PC-3 (cell line): ENCODE results near the gene NIPAL3.
"Not testable (repeated sequence)": the region's sequence is repeated elsewhere in the genome, so short reads cannot be mapped to it uniquely, and the experiment has no call there.

Experiments
- EZH2 ChIP-seq: fragments of 300-600 bp; sonication (generic); IDR thresholded peaks from one replicate; pipeline ENCODE4 v1.6.1; 2017; ENCODE audit warnings: antibody characterized with exemption, mild to moderate bottlenecking, low read length; ENCODE audit not compliant: unreplicated experiment
- EZH2phosphoT487 ChIP-seq: fragments of 300-600 bp; sonication (generic); IDR thresholded peaks from 2 replicates; pipeline ENCODE4 v1.6.1; 2018; ENCODE audit warnings: mild to moderate bottlenecking, antibody characterized with exemption, low read length, borderline replicate concordance
- TF ChIP-seq, protein P1 (sequence below): fragments of 300-600 bp; sonication (generic); conservative IDR thresholded peaks from 2 replicates; pipeline ENCODE4 v1.5.1; 2017; ENCODE audit warnings: antibody characterized with exemption, low read depth, mild to moderate bottlenecking, low read length

GRCh38 chr1:24515671-24516209, 100.1 kb downstream of the NIPAL3 start:
- TF ChIP-seq, protein P1, sequence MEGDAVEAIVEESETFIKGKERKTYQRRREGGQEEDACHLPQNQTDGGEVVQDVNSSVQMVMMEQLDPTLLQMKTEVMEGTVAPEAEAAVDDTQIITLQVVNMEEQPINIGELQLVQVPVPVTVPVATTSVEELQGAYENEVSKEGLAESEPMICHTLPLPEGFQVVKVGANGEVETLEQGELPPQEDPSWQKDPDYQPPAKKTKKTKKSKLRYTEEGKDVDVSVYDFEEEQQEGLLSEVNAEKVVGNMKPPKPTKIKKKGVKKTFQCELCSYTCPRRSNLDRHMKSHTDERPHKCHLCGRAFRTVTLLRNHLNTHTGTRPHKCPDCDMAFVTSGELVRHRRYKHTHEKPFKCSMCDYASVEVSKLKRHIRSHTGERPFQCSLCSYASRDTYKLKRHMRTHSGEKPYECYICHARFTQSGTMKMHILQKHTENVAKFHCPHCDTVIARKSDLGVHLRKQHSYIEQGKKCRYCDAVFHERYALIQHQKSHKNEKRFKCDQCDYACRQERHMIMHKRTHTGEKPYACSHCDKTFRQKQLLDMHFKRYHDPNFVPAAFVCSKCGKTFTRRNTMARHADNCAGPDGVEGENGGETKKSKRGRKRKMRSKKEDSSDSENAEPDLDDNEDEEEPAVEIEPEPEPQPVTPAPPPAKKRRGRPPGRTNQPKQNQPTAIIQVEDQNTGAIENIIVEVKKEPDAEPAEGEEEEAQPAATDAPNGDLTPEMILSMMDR, result not testable (repeated sequence)
- not testable (repeated sequence) for TF ChIP-seq EZH2, EZH2phosphoT487
